PFSK-1 (cell line): ENCODE measurements around the gene MRPL16.

Source experiments
- POLR2AphosphoS5 ChIP-seq: IDR thresholded peaks from 2 replicates; pipeline ENCODE4 v1.6.1; 2012; ENCODE audit warnings: low read depth, mild to moderate bottlenecking, control low read depth, low read length, moderate library complexity
- TAF1 ChIP-seq: IDR thresholded peaks from 2 replicates; pipeline ENCODE4 v1.6.1; 2012; ENCODE audit warnings: low read length, control low read depth, borderline replicate concordance; ENCODE audit not compliant: insufficient read depth
- TF ChIP-seq, protein P1 (sequence below), 2 experiments: IDR thresholded peaks; 2 replicates each; pipeline versions ENCODE4 v1.6.1 to v1.8.0; 2011 to 2012; ENCODE audit warnings: low read depth in 2 of 2, low read length in 2 of 2, control low read depth in 1 of 2, inconsistent platforms in 1 of 2, mild to moderate bottlenecking in 1 of 2, moderate library complexity in 1 of 2; ENCODE audit not compliant: insufficient read depth in 1 of 2

DNA sequence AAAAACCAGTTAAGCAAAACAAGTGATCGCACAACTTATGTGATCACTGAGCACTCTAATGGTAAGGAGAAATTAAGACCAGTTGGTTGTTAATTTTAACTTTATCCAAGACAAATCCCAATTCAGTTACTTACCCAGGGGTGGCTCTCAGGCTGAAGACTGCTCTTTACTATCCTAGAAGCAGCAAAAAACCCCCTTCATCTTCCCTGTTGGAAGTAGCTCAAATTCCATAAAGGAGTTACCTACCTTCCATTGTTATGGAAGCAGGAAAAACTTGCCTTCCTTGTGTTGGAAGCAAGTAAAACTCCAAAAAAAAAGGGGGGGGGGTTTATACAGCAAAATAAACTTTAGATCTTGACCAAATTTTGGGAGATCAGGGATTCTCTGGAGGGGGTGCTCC, 5.2 kb upstream of the MRPL16 start:
- TF ChIP-seq POLR2AphosphoS5 (no peak), TAF1 (no peak)
- TF ChIP-seq, protein P1, sequence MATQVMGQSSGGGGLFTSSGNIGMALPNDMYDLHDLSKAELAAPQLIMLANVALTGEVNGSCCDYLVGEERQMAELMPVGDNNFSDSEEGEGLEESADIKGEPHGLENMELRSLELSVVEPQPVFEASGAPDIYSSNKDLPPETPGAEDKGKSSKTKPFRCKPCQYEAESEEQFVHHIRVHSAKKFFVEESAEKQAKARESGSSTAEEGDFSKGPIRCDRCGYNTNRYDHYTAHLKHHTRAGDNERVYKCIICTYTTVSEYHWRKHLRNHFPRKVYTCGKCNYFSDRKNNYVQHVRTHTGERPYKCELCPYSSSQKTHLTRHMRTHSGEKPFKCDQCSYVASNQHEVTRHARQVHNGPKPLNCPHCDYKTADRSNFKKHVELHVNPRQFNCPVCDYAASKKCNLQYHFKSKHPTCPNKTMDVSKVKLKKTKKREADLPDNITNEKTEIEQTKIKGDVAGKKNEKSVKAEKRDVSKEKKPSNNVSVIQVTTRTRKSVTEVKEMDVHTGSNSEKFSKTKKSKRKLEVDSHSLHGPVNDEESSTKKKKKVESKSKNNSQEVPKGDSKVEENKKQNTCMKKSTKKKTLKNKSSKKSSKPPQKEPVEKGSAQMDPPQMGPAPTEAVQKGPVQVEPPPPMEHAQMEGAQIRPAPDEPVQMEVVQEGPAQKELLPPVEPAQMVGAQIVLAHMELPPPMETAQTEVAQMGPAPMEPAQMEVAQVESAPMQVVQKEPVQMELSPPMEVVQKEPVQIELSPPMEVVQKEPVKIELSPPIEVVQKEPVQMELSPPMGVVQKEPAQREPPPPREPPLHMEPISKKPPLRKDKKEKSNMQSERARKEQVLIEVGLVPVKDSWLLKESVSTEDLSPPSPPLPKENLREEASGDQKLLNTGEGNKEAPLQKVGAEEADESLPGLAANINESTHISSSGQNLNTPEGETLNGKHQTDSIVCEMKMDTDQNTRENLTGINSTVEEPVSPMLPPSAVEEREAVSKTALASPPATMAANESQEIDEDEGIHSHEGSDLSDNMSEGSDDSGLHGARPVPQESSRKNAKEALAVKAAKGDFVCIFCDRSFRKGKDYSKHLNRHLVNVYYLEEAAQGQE (IDR thresholded peaks at IDR 0.05; ENCODE audit: insufficient read depth in 1 of 2, low read depth in 2 of 2, low read length in 2 of 2) = no peak
